Esophagus squamous epithelium (tissue), 5 donors: ENCODE results near the gene STRA8. TPM values are rescaled to one million over a fixed set of nuclear protein-coding genes. Genes with fewer than 3 reads are reported as not detected.

Source experiments
- DNase-seq: peaks from one replicate; lab custom pipeline; 2025; lab: John Stamatoyannopoulos, UW
- H3K27ac ChIP-seq, 4 donors: fragments of 200-600 bp; sonication (generic); one replicate each; pipeline ENCODE4 v1.5.1; 2016 to 2019; ENCODE audit warnings: mild to moderate bottlenecking in 1 of 4
- H3K27me3 ChIP-seq, 4 donors: fragments of 200-600 bp; sonication (generic); 1 replicate in 3 of 4; 2 replicates in 1 of 4; pipeline versions ENCODE4 v1.5.1 to v1.6.0; 2017 to 2021; ENCODE audit warnings: antibody characterized with exemption in 1 of 4
- H3K36me3 ChIP-seq, 3 donors: fragments of 200-600 bp; sonication (generic); one replicate each; pipeline ENCODE4 v1.5.1; 2016 to 2019
- H3K4me1 ChIP-seq, 3 donors: fragments of 200-600 bp; sonication (generic); one replicate each; pipeline ENCODE4 v1.5.1; 2017 to 2019
- H3K4me3 ChIP-seq, 4 donors: fragments of 200-600 bp; sonication (generic); 1 replicate in 3 of 4; 2 replicates in 1 of 4; pipeline ENCODE4 v1.5.1; 2016 to 2019; ENCODE audit warnings: mild to moderate bottlenecking in 2 of 4, moderate library complexity in 1 of 4
- H3K9me3 ChIP-seq, 3 donors: fragments of 200-600 bp; sonication (generic); one replicate each; pipeline ENCODE4 v1.5.1; 2016 to 2019
- CTCF ChIP-seq, 6 experiments: fragments of 450-650 bp in 4 of 6; fragments of 200-600 bp in 2 of 6; sonication (generic) in 2 of 6; IDR thresholded peaks; one replicate each; pipeline ENCODE4 v1.5.1; 2016 to 2019; ENCODE audit warnings: antibody characterized with exemption in 6 of 6, mild to moderate bottlenecking in 4 of 6, moderate library complexity in 4 of 6
- POLR2A ChIP-seq, 4 donors: fragments of 450-650 bp; IDR thresholded peaks; one replicate each; pipeline ENCODE4 v1.6.1; 2017; ENCODE audit warnings: antibody characterized with exemption in 4 of 4, mild to moderate bottlenecking in 4 of 4, moderate library complexity in 3 of 4
- WGBS, 2 donors: methylation state at CpG; one replicate each; pipeline ENCODE4 v1.1.5; 2018; 5-methylcytosine and 5-hydroxymethylcytosine counted together
- intact Hi-C: fragments of 100-400 bp; cut with DNase I; formaldehyde crosslinking; loops from one replicate; pipeline ENCODE4 v1.15.0; 2022
- total RNA-seq, 4 donors: library from RNA; depleted of rRNA; stranded (reverse); fragments of >200 nt; gene quantifications; one replicate each; pipeline ENCODE4 v1.1.0, GENCODE V29; 2016
- donor health status: DM: yes; HTN: yes; CAD: no.

STRA8 gene
- total RNA-seq, 4 donors from 2014 or later: not detected

GRCh38 chr7:135245226-135246190, 11.9 kb downstream of the STRA8 start:
- Histone ChIP-seq H3K9me3 (no peaks in the 10 kb centered on the region), H3K27ac (no peak overlapping the region), H3K36me3 (no peaks in the 10 kb centered on the region), H3K27me3 (no peaks in the 10 kb centered on the region), H3K4me1 (no peaks in the 10 kb centered on the region), H3K4me3 (no peak overlapping the region)
- no peak for DNase-seq
- intact Hi-C loops: no loop called here
- no peak for TF ChIP-seq POLR2A (IDR thresholded peaks at IDR 0.05)
- TF ChIP-seq CTCF (IDR thresholded peaks at IDR 0.05): no peak
- 88 to 90% methylated on average over 8 to 9 of the region's 9 CpGs for WGBS, 2 donors

GRCh38 chr7:135246191-135246825, 12.7 kb downstream of the STRA8 start:
- no peak for DNase-seq
- intact Hi-C loops: no loop called here
- 91 to 94% methylated on average over 7 to 24 of the region's 43 CpGs for WGBS, 2 donors

GRCh38 chr7:135247746-135248471, 14.3 kb downstream of the STRA8 start:
- intact Hi-C loops: no loop called here

More at GRCh38 chr7:135246191-135246825, 12.7 kb downstream of the STRA8 start:
- no peaks in the 10 kb centered on the region for H3K27me3 ChIP-seq
- no peak overlapping the region for H3K4me3 ChIP-seq
- no peaks in the 10 kb centered on the region for H3K4me1 ChIP-seq
- H3K36me3 ChIP-seq: no peaks in the 10 kb centered on the region
- no peak overlapping the region for H3K27ac ChIP-seq
- H3K9me3 ChIP-seq: no peaks in the 10 kb centered on the region
- TF ChIP-seq CTCF (IDR thresholded peaks at IDR 0.05) (no peak), POLR2A (IDR thresholded peaks at IDR 0.05) (no peak)

GRCh38 chr7:135248546-135248945, 14.9 kb downstream of the STRA8 start:
- no peak overlapping the region for H3K27ac ChIP-seq
- no peaks in the 10 kb centered on the region for H3K27me3 ChIP-seq
- intact Hi-C loops: no loop called here
- H3K36me3 ChIP-seq: no peaks in the 10 kb centered on the region
- H3K4me1 ChIP-seq: peaks cover 3 to 7% (median 5%) of the 10 kb centered on the region in 3 donors
- TF ChIP-seq CTCF (IDR thresholded peaks at IDR 0.05) (no peak), POLR2A (IDR thresholded peaks at IDR 0.05) (no peak)
- H3K9me3 ChIP-seq: no peaks in the 10 kb centered on the region
- no peak overlapping the region for H3K4me3 ChIP-seq
- no peak for DNase-seq
- 87 to 100% methylated on average over 1 to 3 of the region's 3 CpGs for WGBS, 2 donors

More at GRCh38 chr7:135247746-135248471, 14.3 kb downstream of the STRA8 start:
- no peak for TF ChIP-seq POLR2A (IDR thresholded peaks at IDR 0.05)
- TF ChIP-seq CTCF (IDR thresholded peaks at IDR 0.05): no peak
- peaks cover 0 to under 1% (median 0%) of the 10 kb centered on the region in 3 donors for H3K4me1 ChIP-seq
- no peak overlapping the region for H3K4me3 ChIP-seq
- H3K9me3 ChIP-seq: no peaks in the 10 kb centered on the region
- H3K36me3 ChIP-seq: no peaks in the 10 kb centered on the region
- no peak overlapping the region for H3K27ac ChIP-seq
- 93 to 94% methylated on average over 14 to 18 of the region's 22 CpGs for WGBS, 2 donors
- no peaks in the 10 kb centered on the region for H3K27me3 ChIP-seq
- no peak for DNase-seq
